HS-5 (cell line): ENCODE data around the gene HTR2A.
A peak's percentile ranks its signal among the peaks of the same experiment; 100 is the strongest.

Source experiments
- DNase-seq: peaks from one replicate; pipeline ENCODE4 v3.0.0-alpha.2; 2012; ENCODE audit warnings: low read depth

HTR2A gene

GRCh38 chr13:46868091-46868490 is 28.8 kb downstream of the HTR2A start:
- no peak for DNase-seq

- no peak for DNase-seq
These were observed 30.7 kb downstream of the HTR2A start for GRCh38 chr13:46866150-46866549.

- no peak for DNase-seq
These were observed 31.9 kb downstream of the HTR2A start for GRCh38 chr13:46864941-46865340.

GRCh38 chr13:46861959-46862358 is 34.9 kb downstream of the HTR2A start:
- DNase-seq, result no peak

GRCh38 chr13:46860722-46861121 is 36.1 kb downstream of the HTR2A start:
- DNase-seq, result no peak

GRCh38 chr13:46858776-46859175 is 38.1 kb downstream of the HTR2A start:
- no peak for DNase-seq

- DNase-seq, result no peak
These were observed 38.7 kb downstream of the HTR2A start for GRCh38 chr13:46858163-46858562.

GRCh38 chr13:46855664-46856063 is 41.2 kb downstream of the HTR2A start:
- DNase-seq, result no peak

GRCh38 chr13:46855166-46855565 is 41.7 kb downstream of the HTR2A start:
- no peak for DNase-seq

- no peak for DNase-seq
These were observed 44.7 kb downstream of the HTR2A start for GRCh38 chr13:46852168-46852567.

GRCh38 chr13:46850214-46850613 is 46.6 kb downstream of the HTR2A start:
- DNase-seq, result no peak

- no peak for DNase-seq
These were observed 50.1 kb downstream of the HTR2A start for GRCh38 chr13:46846726-46847125.

GRCh38 chr13:46845146-46845545 is 51.7 kb downstream of the HTR2A start:
- DNase-seq, result no peak

GRCh38 chr13:46844431-46844830 is 52.4 kb downstream of the HTR2A start:
- DNase-seq, result no peak

- no peak for DNase-seq
These were observed 57.5 kb downstream of the HTR2A start for GRCh38 chr13:46839399-46839798.

GRCh38 chr13:46834657-46835056 is 62.2 kb downstream of the HTR2A start:
- no peak for DNase-seq

- peak; percentile 10 for DNase-seq
These were observed 65.2 kb downstream of the HTR2A start for GRCh38 chr13:46831588-46832194.

GRCh38 chr13:46830405-46831005 is 66.3 kb downstream of the HTR2A start:
- no peak for DNase-seq

- no peak for DNase-seq
These were observed 74.3 kb downstream of the HTR2A start for GRCh38 chr13:46822551-46822950.

GRCh38 chr13:46817838-46818476 is 78.9 kb downstream of the HTR2A start:
- DNase-seq, result no peak

- no peak for DNase-seq
These were observed 79.8 kb downstream of the HTR2A start for GRCh38 chr13:46817095-46817494.

- no peak for DNase-seq
These were observed 80.5 kb downstream of the HTR2A start for GRCh38 chr13:46816371-46816770.

GRCh38 chr13:46812301-46812797 is 84.5 kb downstream of the HTR2A start:
- DNase-seq, result no peak

- no peak for DNase-seq
These were observed 86.4 kb downstream of the HTR2A start for GRCh38 chr13:46810440-46810839.
